ENCODE results near the gene DPF3. TPM values are rescaled to one million over a fixed set of nuclear protein-coding genes. Genes with fewer than 3 reads are reported as not detected.

DPF3 gene
- total and polyA plus RNA-seq, 5 donors from 2014 or later, result 0.11 to 2.0 (median 0.49) TPM; not detected in 1

Other genes starting within 250 kb of the DPF3 start
- gene DCAF4, start 32.4 kb upstream of the DPF3 start, total RNA-seq, result 32.6 TPM
- 10 to 100 TPM in 2 of 4 donors, 1 to 10 TPM in 2; 7.1 to 12.1 (median 9.3) TPM for gene DCAF4, start 32.4 kb upstream of the DPF3 start, polyA plus RNA-seq
- 22.8 TPM for gene ZFYVE1, start 133.0 kb upstream of the DPF3 start, total RNA-seq
- 1 to 10 TPM; 4.1 to 6.1 (median 5.7) TPM for gene ZFYVE1, start 133.0 kb upstream of the DPF3 start, polyA plus RNA-seq
- gene RBM25, start 164.4 kb upstream of the DPF3 start, total RNA-seq, result 157 TPM
- gene RBM25, start 164.4 kb upstream of the DPF3 start, polyA plus RNA-seq, result 10 to 100 TPM; 33.0 to 41.8 (median 37.6) TPM
- 44.0 TPM for gene PSEN1, start 242.4 kb upstream of the DPF3 start, total RNA-seq
- gene PSEN1, start 242.4 kb upstream of the DPF3 start, polyA plus RNA-seq, result 10 to 100 TPM; 36.6 to 47.5 (median 43.6) TPM

All from CD4-positive, CD25-positive, alpha-beta regulatory T cell (primary cell).